Frontal cortex (tissue), 4 donors: ENCODE data around the gene COX6B2. TPM values are rescaled to one million over a fixed set of nuclear protein-coding genes. Genes with fewer than 3 reads are reported as not detected.

Experiments used
- DNase-seq, 2 donors: peaks; one replicate each; pipeline ENCODE4 v3.0.0; 2012; ENCODE audit warnings: low spot score in 2 of 2
- FAIRE-seq: peaks from 2 replicates; lab custom pipeline; 2012; peaks lifted over from hg19 to GRCh38; lab: Jason Lieb, UNC
- total RNA-seq: library from RNA; depleted of rRNA; stranded (reverse); fragments of >200 nt; gene quantifications from one replicate; pipeline ENCODE4 v1.2.3, GENCODE V29; 2014
- donor health status: control.
- donor health status: control.
- donor health status: control.

COX6B2 gene
- total RNA-seq, 1 donor from 2014 or later, result under 0.01 TPM

GRCh38 chr19:55365964-55366363 is 11.4 kb upstream of the COX6B2 start:
- FAIRE-seq (no peak), DNase-seq (no peak)

DNA sequence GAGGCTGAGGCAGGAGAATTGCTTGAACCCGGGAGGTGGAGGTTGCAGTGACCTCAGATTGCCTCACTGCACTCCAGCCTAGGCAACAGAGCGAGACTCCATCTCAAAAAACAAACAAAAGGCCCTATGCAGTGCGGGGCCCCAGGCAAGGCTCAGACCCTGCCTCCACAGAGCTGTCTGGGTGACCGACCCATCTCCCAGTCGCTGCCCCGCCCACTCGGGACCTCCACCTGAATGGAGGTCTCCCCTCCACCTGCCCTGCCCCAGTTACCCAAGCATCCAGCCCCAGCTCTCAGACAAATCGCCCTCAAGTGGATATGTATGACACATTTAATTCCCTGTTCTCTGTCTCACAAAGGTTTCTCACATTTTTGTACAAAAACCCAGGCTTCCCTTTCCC is 10.7 kb upstream of the COX6B2 start:
- no peak for FAIRE-seq
- no peak for DNase-seq

- FAIRE-seq, result no peak
- DNase-seq, result no peak
Observed at GRCh38 chr19:55362990-55363716, 8.6 kb upstream of the COX6B2 start, which contains the start of gene GARIN5B. TSS of gene GARIN5B (minus strand) at chr19:55363260. CDS start at chr19:55363066, 194 bp downstream.

- FAIRE-seq, result no peak
Observed at GRCh38 chr19:55362174-55362989, 7.9 kb upstream of the COX6B2 start.

GRCh38 chr19:55360902-55361301 is 6.4 kb upstream of the COX6B2 start:
- FAIRE-seq, result no peak
- DNase-seq, result no peak

More at GRCh38 chr19:55362174-55362989, 7.9 kb upstream of the COX6B2 start:
- no peak for DNase-seq

DNA sequence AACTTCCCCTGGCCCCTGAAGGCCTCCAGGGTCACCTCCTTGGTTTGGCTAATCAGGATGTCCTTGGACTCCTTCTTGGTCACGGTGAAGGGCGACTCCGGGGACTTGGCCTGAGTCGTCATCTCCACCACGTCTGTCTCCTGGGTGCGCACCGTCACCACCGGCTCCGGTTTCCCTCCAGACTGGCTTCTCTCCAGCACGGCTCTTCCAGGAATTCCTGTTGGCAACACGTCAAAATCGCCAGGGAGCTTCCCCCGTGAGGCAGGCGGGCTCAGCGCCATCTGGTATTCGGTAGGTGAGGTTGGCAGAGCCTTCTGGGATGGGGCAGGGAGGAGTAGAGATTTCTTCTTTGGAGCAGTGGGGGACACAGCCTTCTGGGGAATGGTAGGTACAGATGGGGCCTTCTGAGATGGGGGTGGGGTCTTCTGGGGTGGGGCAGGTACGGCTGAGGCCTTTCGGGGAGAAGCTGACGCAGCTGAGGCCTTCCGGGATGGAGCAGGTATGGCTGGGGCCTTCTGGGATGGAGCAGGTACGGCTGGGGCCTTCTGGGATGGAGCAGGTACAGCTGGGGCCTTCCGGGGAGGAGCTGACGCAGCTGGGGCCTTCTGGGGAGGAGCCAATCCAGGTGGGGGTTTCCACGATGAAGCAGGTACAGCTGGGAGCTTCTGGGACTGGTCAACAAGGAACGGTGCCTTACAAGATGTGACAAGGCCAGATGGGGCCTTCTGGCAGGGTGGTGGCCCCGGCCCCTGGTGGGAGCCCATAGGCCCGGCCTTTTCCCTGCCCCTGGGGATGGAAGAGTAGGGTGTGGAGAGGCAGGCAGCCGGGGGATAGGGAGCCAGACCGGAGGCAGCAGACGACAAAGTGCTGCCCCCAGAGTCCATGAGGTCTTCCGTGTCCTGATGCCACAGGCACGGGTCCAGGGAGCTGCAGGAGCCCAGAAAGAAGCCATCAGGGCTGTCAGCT is 4.7 kb upstream of the COX6B2 start:
- FAIRE-seq (no peak), DNase-seq (no peak)

DNA sequence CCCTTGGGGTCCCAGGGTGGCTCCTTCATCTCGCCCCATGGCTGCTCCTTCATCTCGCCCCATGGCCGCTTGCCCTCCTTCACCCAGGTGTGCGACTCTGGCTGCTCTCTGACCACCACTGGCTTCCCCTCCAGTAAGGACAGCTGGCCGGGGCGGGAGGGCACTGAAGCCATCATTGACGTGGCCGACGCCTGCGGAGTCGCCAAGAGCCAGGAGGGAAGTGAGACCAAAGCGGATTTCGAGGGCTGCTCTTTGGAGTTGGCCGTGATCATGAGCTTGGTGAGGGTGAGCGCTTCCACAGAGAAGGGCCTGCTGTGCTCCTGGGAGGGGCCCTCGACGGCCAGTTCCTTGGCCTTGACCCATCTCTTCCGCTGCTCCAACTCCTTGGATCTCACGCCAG is 4.0 kb upstream of the COX6B2 start:
- FAIRE-seq, result no peak

GRCh38 chr19:55355213-55355821 is 798 bp upstream of the COX6B2 start:
- FAIRE-seq, result no peak
- DNase-seq, result no peak

More for the DNA sequence above, 4.0 kb upstream of the COX6B2 start:
- DNase-seq, result no peak

DNA sequence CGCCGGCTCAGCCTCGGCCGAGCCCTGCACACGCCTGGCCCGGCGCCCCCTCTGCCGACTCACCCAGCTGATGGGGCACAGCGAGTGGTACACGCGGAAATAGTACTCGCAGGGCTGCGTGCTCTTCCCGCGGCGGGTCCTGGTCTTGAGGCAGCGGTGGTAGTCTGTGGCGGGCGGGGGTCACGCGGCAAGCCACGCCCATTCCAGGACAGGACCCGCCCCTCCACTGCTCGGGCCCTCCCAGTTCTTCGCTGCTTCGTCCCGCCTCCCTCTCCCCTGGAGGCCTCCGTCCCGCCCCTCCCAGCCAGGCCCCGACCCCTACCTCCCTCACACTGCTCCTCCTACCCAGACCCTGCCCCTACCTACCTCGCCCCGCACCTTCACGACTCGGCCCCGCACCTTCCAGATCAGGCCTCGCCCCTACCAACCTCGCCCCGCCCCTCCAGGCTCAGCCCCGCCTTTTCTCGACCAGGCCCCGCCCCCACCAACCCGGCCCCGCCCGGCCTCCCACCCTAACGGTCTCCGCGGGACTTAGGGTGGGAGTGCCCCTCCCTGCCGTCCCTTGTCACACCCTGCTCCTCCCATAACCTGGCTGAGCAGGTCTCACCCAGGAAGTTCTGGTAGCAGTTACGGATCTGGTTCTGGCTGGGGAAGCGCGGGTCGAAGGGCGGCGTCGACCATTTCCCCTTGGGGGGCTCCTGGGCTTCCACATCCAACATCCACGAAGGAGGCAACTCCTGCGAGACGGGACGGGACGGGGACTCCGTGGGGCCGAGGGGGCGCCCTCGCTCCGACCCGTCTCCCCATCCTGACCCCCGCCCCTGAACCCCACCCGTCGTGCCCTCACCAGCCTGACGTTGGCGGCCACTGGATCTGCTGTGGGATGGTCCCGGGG is 469 bp downstream of the COX6B2 start:
- no peak for FAIRE-seq
- peak in 1 of 2 donors; percentile 88 for DNase-seq

GRCh38 chr19:55353356-55353802 is 1.1 kb downstream of the COX6B2 start:
- DNase-seq (no peak), FAIRE-seq (no peak)

DNA sequence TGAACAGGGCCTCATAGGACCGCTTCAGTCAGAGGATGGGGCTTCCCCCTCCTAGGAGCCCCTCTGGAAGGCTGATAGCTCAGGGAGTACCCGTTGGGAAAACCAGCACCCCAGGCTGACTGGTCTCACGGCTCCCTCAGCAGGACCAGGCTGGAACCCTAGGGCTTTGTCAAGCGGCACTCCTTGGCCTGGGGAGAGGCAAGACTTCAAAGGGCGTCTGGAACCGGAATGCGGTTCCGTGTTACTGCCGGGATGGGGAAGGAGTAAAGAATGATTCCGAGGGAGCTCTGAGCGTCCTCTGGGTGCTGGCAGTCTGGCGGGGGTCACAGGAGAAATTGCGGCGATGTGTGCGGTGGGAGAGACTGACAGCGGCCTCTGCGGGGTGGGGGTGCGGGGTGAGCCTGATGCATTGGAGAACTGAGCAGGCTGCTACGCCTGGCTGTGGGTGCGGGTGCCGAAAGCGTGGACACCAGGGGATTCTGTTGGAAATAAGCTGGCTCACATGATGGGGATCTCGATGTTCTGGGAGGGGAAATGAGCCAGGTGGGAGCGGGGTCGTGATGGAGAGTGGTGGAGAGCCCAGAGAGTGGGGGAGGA is 1.9 kb downstream of the COX6B2 start:
- FAIRE-seq, result no peak

GRCh38 chr19:55352040-55352439 is 2.5 kb downstream of the COX6B2 start:
- FAIRE-seq, result no peak

More for the DNA sequence above, 1.9 kb downstream of the COX6B2 start:
- no peak for DNase-seq

GRCh38 chr19:55350620-55351315 is 3.8 kb downstream of the COX6B2 start:
- no peak for DNase-seq
- FAIRE-seq, result no peak

More at GRCh38 chr19:55352040-55352439, 2.5 kb downstream of the COX6B2 start:
- DNase-seq, result no peak

- no peak for FAIRE-seq
- DNase-seq, result no peak
Observed at GRCh38 chr19:55348317-55349034, 6.0 kb downstream of the COX6B2 start.

- no peak for DNase-seq
- FAIRE-seq, result no peak
Observed at GRCh38 chr19:55347442-55348009, 7.0 kb downstream of the COX6B2 start.

GRCh38 chr19:55346725-55347441 is 7.6 kb downstream of the COX6B2 start:
- no peak for DNase-seq
- no peak for FAIRE-seq
